ENCODE measurements around the gene CDK5.

GRCh38 chr7:151046603-151047573 is 10.8 kb downstream of the CDK5 start:
- no peak for TF ChIP-seq CTCF (IDR thresholded peaks at IDR 0.05)
- TF ChIP-seq EP300 (IDR thresholded peaks at IDR 0.05) = no peak
- no peak for TF ChIP-seq POLR2A (IDR thresholded peaks at IDR 0.05)

Measured in ovary (tissue), 3 donors.